Right hindlimb (tissue), 1 donor: ENCODE measurements around the gene DDRGK1.

Experiments
- DNase-seq: peaks from one replicate; pipeline ENCODE4 v3.0.0-alpha.2; 2018

DDRGK1 gene

GRCh38 chr20:3204124-3204794, at the start of gene DDRGK1:
TSS of gene DDRGK1 (minus strand) at chr20:3204682. CDS start at chr20:3204627, 55 bp downstream.
- DNase-seq: peak; percentile 90

GRCh38 chr20:3251806-3252205, 47.3 kb upstream of the DDRGK1 start:
- DNase-seq: no peak

GRCh38 chr20:3250091-3250504, 45.6 kb upstream of the DDRGK1 start:
- DNase-seq: no peak

- DNase-seq: no peak
Observed at GRCh38 chr20:3248993-3249347, 44.5 kb upstream of the DDRGK1 start.

- peak; percentile 62 for DNase-seq
Observed at GRCh38 chr20:3248167-3248992, 43.9 kb upstream of the DDRGK1 start.

- no peak for DNase-seq
Observed at GRCh38 chr20:3247638-3248037, 43.2 kb upstream of the DDRGK1 start.

GRCh38 chr20:3246682-3247081, 42.2 kb upstream of the DDRGK1 start:
- DNase-seq: no peak

- no peak for DNase-seq
Observed at GRCh38 chr20:3245711-3246110, 41.2 kb upstream of the DDRGK1 start.

- DNase-seq: no peak
Observed at GRCh38 chr20:3245156-3245555, 40.7 kb upstream of the DDRGK1 start.

GRCh38 chr20:3244613-3245012, 40.1 kb upstream of the DDRGK1 start:
- no peak for DNase-seq

GRCh38 chr20:3243718-3244358, 39.4 kb upstream of the DDRGK1 start:
- no peak for DNase-seq

GRCh38 chr20:3242172-3242692, 37.8 kb upstream of the DDRGK1 start:
- DNase-seq: no peak

- no peak for DNase-seq
Observed at GRCh38 chr20:3240776-3241363, 36.4 kb upstream of the DDRGK1 start.

GRCh38 chr20:3239867-3240775, 35.6 kb upstream of the DDRGK1 start:
- DNase-seq: no peak

GRCh38 chr20:3239026-3239866, 34.8 kb upstream of the DDRGK1 start, which contains the start of gene SLC4A11:
TSS of gene SLC4A11 (minus strand) at chr20:3239190. CDS start at chr20:3239137, 53 bp downstream.
- DNase-seq: no peak

GRCh38 chr20:3238616-3239025, 34.1 kb upstream of the DDRGK1 start:
- no peak for DNase-seq

GRCh38 chr20:3237958-3238615, 33.6 kb upstream of the DDRGK1 start:
- no peak for DNase-seq

- no peak for DNase-seq
Observed at GRCh38 chr20:3237011-3237957, 32.8 kb upstream of the DDRGK1 start.

GRCh38 chr20:3235666-3236324, 31.3 kb upstream of the DDRGK1 start:
- no peak for DNase-seq
